ENCODE measurements around the gene ANKS3.
"Not testable (repeated sequence)": the region's sequence is repeated elsewhere in the genome, so short reads cannot be mapped to it uniquely, and the experiment has no call there.

Gene ANKS3

GRCh38 chr16:4659363-4660353, 74.4 kb downstream of the ANKS3 start:
- H3K4me3 ChIP-seq (ENCODE audit: low read length): no peak overlapping the region
- TF ChIP-seq ZNF274 (IDR thresholded peaks at IDR 0.05; ENCODE audit: low read depth, low read length): no peak

- H3K4me3 ChIP-seq (ENCODE audit: low read length): no peak overlapping the region
- no peak for TF ChIP-seq ZNF274 (IDR thresholded peaks at IDR 0.05; ENCODE audit: low read depth, low read length)
Measured at GRCh38 chr16:4656695-4657686, 77.1 kb downstream of the ANKS3 start.

- no peak for TF ChIP-seq ZNF274 (IDR thresholded peaks at IDR 0.05; ENCODE audit: low read depth, low read length)
- no peak overlapping the region for H3K4me3 ChIP-seq (ENCODE audit: low read length)
Measured at GRCh38 chr16:4656221-4656620, 77.8 kb downstream of the ANKS3 start.

- no peak overlapping the region for H3K4me3 ChIP-seq (ENCODE audit: low read length)
- no peak for TF ChIP-seq ZNF274 (IDR thresholded peaks at IDR 0.05; ENCODE audit: low read depth, low read length)
Measured at GRCh38 chr16:4655801-4656200, 78.3 kb downstream of the ANKS3 start.

- no peak overlapping the region for H3K4me3 ChIP-seq (ENCODE audit: low read length)
- no peak for TF ChIP-seq ZNF274 (IDR thresholded peaks at IDR 0.05; ENCODE audit: low read depth, low read length)
Measured at GRCh38 chr16:4654964-4655590, 79.0 kb downstream of the ANKS3 start.

- no peak for TF ChIP-seq ZNF274 (IDR thresholded peaks at IDR 0.05; ENCODE audit: low read depth, low read length)
- H3K4me3 ChIP-seq (ENCODE audit: low read length): no peak overlapping the region
Measured at GRCh38 chr16:4654011-4654963, 79.8 kb downstream of the ANKS3 start.

- no peak overlapping the region for H3K4me3 ChIP-seq (ENCODE audit: low read length)
- TF ChIP-seq ZNF274 (IDR thresholded peaks at IDR 0.05; ENCODE audit: low read depth, low read length): no peak
Measured at GRCh38 chr16:4652561-4652960, 81.5 kb downstream of the ANKS3 start.

- no peak overlapping the region for H3K4me3 ChIP-seq (ENCODE audit: low read length)
- no peak for TF ChIP-seq ZNF274 (IDR thresholded peaks at IDR 0.05; ENCODE audit: low read depth, low read length)
Measured at GRCh38 chr16:4651827-4652226, 82.2 kb downstream of the ANKS3 start.

- not testable (repeated sequence) for H3K4me3 ChIP-seq (ENCODE audit: low read length)
Measured at GRCh38 chr16:4650443-4651074, 83.5 kb downstream of the ANKS3 start.

- H3K4me3 ChIP-seq (ENCODE audit: low read length): no peak overlapping the region
- no peak for TF ChIP-seq ZNF274 (IDR thresholded peaks at IDR 0.05; ENCODE audit: low read depth, low read length)
Measured at GRCh38 chr16:4649744-4650442, 84.2 kb downstream of the ANKS3 start.

- TF ChIP-seq ZNF274 (IDR thresholded peaks at IDR 0.05; ENCODE audit: low read depth, low read length): no peak
- no peak overlapping the region for H3K4me3 ChIP-seq (ENCODE audit: low read length)
Measured at GRCh38 chr16:4648917-4649316, 85.2 kb downstream of the ANKS3 start.

- TF ChIP-seq ZNF274 (IDR thresholded peaks at IDR 0.05; ENCODE audit: low read depth, low read length): no peak
- H3K4me3 ChIP-seq (ENCODE audit: low read length): no peak overlapping the region
Measured at GRCh38 chr16:4647644-4647980, 86.5 kb downstream of the ANKS3 start.

Data from GM08714 (cell line).